GM18520 (cell line): ENCODE data around the gene ACOT4.
A peak's percentile ranks its signal among the peaks of the same experiment; 100 is the strongest.
"Not testable (repeated sequence)": the region's sequence is repeated elsewhere in the genome, so short reads cannot be mapped to it uniquely, and the experiment has no call there.

Experiments
- ATAC-seq: cut with Tn5 transposase; IDR thresholded peaks from one replicate; pipeline ENCODE4 v1.9.1; 2021; ENCODE audit not compliant: unreplicated experiment

ACOT4 gene

GRCh38 chr14:73591690-73592449 lies at the start of gene ACOT4:
ACOT4 (plus strand) TSS chr14:73591873; CDS start chr14:73591960, 87 bp downstream.
- ATAC-seq = peak; percentile 40

- not testable (repeated sequence) for ATAC-seq
Observed at GRCh38 chr14:73542961-73543360, 48.7 kb upstream of the ACOT4 start.

GRCh38 chr14:73545353-73545752 lies 46.3 kb upstream of the ACOT4 start:
- not testable (repeated sequence) for ATAC-seq

- ATAC-seq = not testable (repeated sequence)
Observed at GRCh38 chr14:73549097-73549496, 42.6 kb upstream of the ACOT4 start.

- ATAC-seq = not testable (repeated sequence)
Observed at GRCh38 chr14:73549889-73550524, 41.7 kb upstream of the ACOT4 start.

- no peak for ATAC-seq
Observed at GRCh38 chr14:73553845-73554244, 37.8 kb upstream of the ACOT4 start.

GRCh38 chr14:73557201-73557600 lies 34.5 kb upstream of the ACOT4 start:
- not testable (repeated sequence) for ATAC-seq

- not testable (repeated sequence) for ATAC-seq
Observed at GRCh38 chr14:73558238-73558637, 33.4 kb upstream of the ACOT4 start.

GRCh38 chr14:73562256-73562655 lies 29.4 kb upstream of the ACOT4 start:
- not testable (repeated sequence) for ATAC-seq

GRCh38 chr14:73562696-73563095 lies 29.0 kb upstream of the ACOT4 start:
- not testable (repeated sequence) for ATAC-seq

- ATAC-seq = not testable (repeated sequence)
Observed at GRCh38 chr14:73566431-73566830, 25.2 kb upstream of the ACOT4 start.

- not testable (repeated sequence) for ATAC-seq
Observed at GRCh38 chr14:73566935-73567334, 24.7 kb upstream of the ACOT4 start.

- no peak for ATAC-seq
Observed at GRCh38 chr14:73567358-73567757, 24.3 kb upstream of the ACOT4 start.

GRCh38 chr14:73567951-73568885 lies 23.5 kb upstream of the ACOT4 start:
- no peak for ATAC-seq

GRCh38 chr14:73568886-73569184 lies 22.8 kb upstream of the ACOT4 start:
- not testable (repeated sequence) for ATAC-seq

- ATAC-seq = not testable (repeated sequence)
Observed at GRCh38 chr14:73569185-73569958, 22.3 kb upstream of the ACOT4 start, which contains the start of gene ACOT2. ACOT2 (plus strand) TSS chr14:73569213; CDS start chr14:73569241, 28 bp downstream.

- peak; percentile 41 for ATAC-seq
Observed at GRCh38 chr14:73570913-73571312, 20.8 kb upstream of the ACOT4 start.

GRCh38 chr14:73573034-73573433 lies 18.6 kb upstream of the ACOT4 start:
- not testable (repeated sequence) for ATAC-seq

- not testable (repeated sequence) for ATAC-seq
Observed at GRCh38 chr14:73573740-73574139, 17.9 kb upstream of the ACOT4 start.

- not testable (repeated sequence) for ATAC-seq
Observed at GRCh38 chr14:73574251-73574650, 17.4 kb upstream of the ACOT4 start.
